Spinal cord (tissue), 10 donors: ENCODE results near the gene EIF4A3. TPM values are rescaled to one million over a fixed set of nuclear protein-coding genes. Genes with fewer than 3 reads are reported as not detected.

Experiments used
- DNase-seq, 6 donors: peaks; one replicate each; pipeline versions ENCODE4 v3.0.0 to v3.0.0-alpha.2; 2013 to 2015; ENCODE audit warnings: low spot score in 6 of 6, low read depth in 4 of 6
- H3K27ac ChIP-seq: one replicate; pipeline ENCODE4 v1.5.1; 2013; ENCODE audit warnings: low read depth, low read length, control low read depth
- H3K27me3 ChIP-seq: one replicate; pipeline ENCODE4 v1.6.1; 2013; ENCODE audit warnings: low read length; ENCODE audit not compliant: control insufficient read depth, insufficient read depth
- H3K36me3 ChIP-seq: one replicate; pipeline ENCODE4 v1.6.1; 2013; ENCODE audit warnings: low read length; ENCODE audit not compliant: control insufficient read depth, insufficient read depth
- H3K4me1 ChIP-seq: one replicate; pipeline ENCODE4 v1.6.1; 2013; ENCODE audit warnings: low read length; ENCODE audit not compliant: control insufficient read depth, insufficient read depth
- H3K4me3 ChIP-seq: one replicate; pipeline ENCODE4 v1.5.1; 2013; ENCODE audit warnings: low read depth, low read length, control low read depth
- H3K9me3 ChIP-seq: one replicate; pipeline ENCODE4 v1.6.1; 2013; ENCODE audit warnings: low read length; ENCODE audit not compliant: control insufficient read depth, insufficient read depth
- WGBS: methylation state at CpG from one replicate; pipeline ENCODE4 v1.1.5; 2013; ENCODE audit warnings: missing lambda C conversion rate; ENCODE audit not compliant: insufficient coverage; 5-methylcytosine and 5-hydroxymethylcytosine counted together
- polyA plus RNA-seq, 2 donors: library from polyadenylated mRNA; unstranded; fragments of 120-200 nt; gene quantifications; one replicate each; pipeline ENCODE4 v1.2.1, GENCODE V29; 2013; ENCODE audit not compliant: insufficient read length in 2 of 2
- small RNA-seq: library from RNA; depleted of rRNA; stranded (forward); fragments of <200 nt; gene quantifications from one replicate; pipeline ENCODE3, GENCODE V24; 2014; ENCODE audit warnings: low replicate concordance
- total RNA-seq, 2 donors: library from RNA; depleted of rRNA in 1 of 2; stranded (reverse); fragments of 120-200 nt in 1 of 2; fragments of >200 nt in 1 of 2; gene quantifications; one replicate each; pipeline versions ENCODE4 v1.2.3 to v1.2.4, GENCODE V29; 2013 to 2014
- donor health status: healthy.

Gene EIF4A3
- total and polyA plus RNA-seq, 4 donors: 63.4 to 107 (median 97.9) TPM

GRCh38 chr17:80089762-80090161 is 57.2 kb downstream of the EIF4A3 start:
- peaks cover 47% of the 10 kb centered on the region for H3K36me3 ChIP-seq
- H3K4me3 ChIP-seq: no peak overlapping the region
- no peaks in the 10 kb centered on the region for H3K27me3 ChIP-seq
- no peaks in the 10 kb centered on the region for H3K4me1 ChIP-seq
- 96% methylated on average over 16 of the region's 16 CpGs for WGBS
- DNase-seq: no peak
- H3K9me3 ChIP-seq: no peaks in the 10 kb centered on the region
- no peak overlapping the region for H3K27ac ChIP-seq

GRCh38 chr17:80087346-80088265 is 59.3 kb downstream of the EIF4A3 start:
- no peaks in the 10 kb centered on the region for H3K27me3 ChIP-seq
- WGBS: 90% methylated on average over 31 of the region's 34 CpGs
- no peak for DNase-seq
- H3K4me3 ChIP-seq: no peak overlapping the region
- H3K27ac ChIP-seq: no peak overlapping the region
- H3K9me3 ChIP-seq: no peaks in the 10 kb centered on the region
- peaks cover 6% of the 10 kb centered on the region for H3K4me1 ChIP-seq
- H3K36me3 ChIP-seq: peaks cover 56% of the 10 kb centered on the region

- WGBS: 94% methylated on average over 11 of the region's 11 CpGs
Observed at GRCh38 chr17:80086616-80087015, 60.3 kb downstream of the EIF4A3 start.

GRCh38 chr17:80086081-80086480 is 60.8 kb downstream of the EIF4A3 start:
- H3K27me3 ChIP-seq: no peaks in the 10 kb centered on the region
- WGBS: 87% methylated on average over 17 of the region's 17 CpGs

More at GRCh38 chr17:80086616-80087015, 60.3 kb downstream of the EIF4A3 start:
- no peak overlapping the region for H3K27ac ChIP-seq
- no peak overlapping the region for H3K4me3 ChIP-seq
- no peaks in the 10 kb centered on the region for H3K27me3 ChIP-seq
- H3K9me3 ChIP-seq: no peaks in the 10 kb centered on the region
- no peak for DNase-seq
- peaks cover 10% of the 10 kb centered on the region for H3K4me1 ChIP-seq
- peaks cover 61% of the 10 kb centered on the region for H3K36me3 ChIP-seq

GRCh38 chr17:80084773-80085172 is 62.2 kb downstream of the EIF4A3 start:
- H3K36me3 ChIP-seq: peaks cover 54% of the 10 kb centered on the region
- H3K27ac ChIP-seq: no peak overlapping the region
- H3K4me1 ChIP-seq: peaks cover 10% of the 10 kb centered on the region
- DNase-seq: no peak
- 90% methylated on average over 15 of the region's 15 CpGs for WGBS
- no peaks in the 10 kb centered on the region for H3K27me3 ChIP-seq
- no peak overlapping the region for H3K4me3 ChIP-seq
- no peaks in the 10 kb centered on the region for H3K9me3 ChIP-seq

More at GRCh38 chr17:80086081-80086480, 60.8 kb downstream of the EIF4A3 start:
- no peaks in the 10 kb centered on the region for H3K9me3 ChIP-seq
- DNase-seq: no peak
- H3K4me1 ChIP-seq: peaks cover 10% of the 10 kb centered on the region
- no peak overlapping the region for H3K4me3 ChIP-seq
- no peak overlapping the region for H3K27ac ChIP-seq
- H3K36me3 ChIP-seq: peaks cover 63% of the 10 kb centered on the region

Small RNA genes within 50 kb of the gene (small RNA-seq; reads per million reads assigned to genes)
- not detected for gene AC087741.2
- not detected for gene MIR1268B

Other genes starting within 250 kb of the EIF4A3 start
- 10 to 100 TPM; 16.7 to 25.9 TPM for gene TBC1D16, start 111.3 kb downstream of the EIF4A3 start, total RNA-seq
- gene TBC1D16, start 111.3 kb downstream of the EIF4A3 start, polyA plus RNA-seq: 10 to 100 TPM; 36.4 to 38.8 TPM
- gene CCDC40, start 110.5 kb downstream of the EIF4A3 start, total RNA-seq: 10 to 100 TPM in 1 of 2 donors, 1 to 10 TPM in 1; 6.9 to 19.7 TPM
- gene CCDC40, start 110.5 kb downstream of the EIF4A3 start, polyA plus RNA-seq: 10 to 100 TPM; 24.7 to 34.6 TPM
- 10 to 100 TPM; 13.3 to 21.9 TPM for gene GAA, start 45.5 kb downstream of the EIF4A3 start, total RNA-seq
- gene GAA, start 45.5 kb downstream of the EIF4A3 start, polyA plus RNA-seq: 10 to 100 TPM; 51.1 to 58.1 TPM
- under 1 TPM; 0.28 to 0.50 TPM for gene CARD14, start 22.9 kb upstream of the EIF4A3 start, total RNA-seq
- gene CARD14, start 22.9 kb upstream of the EIF4A3 start, polyA plus RNA-seq: 1 to 10 TPM; 1.3 to 3.1 TPM
- 10 to 100 TPM in 1 of 2 donors, 1 to 10 TPM in 1; 6.5 to 22.9 TPM for gene SGSH, start 73.2 kb upstream of the EIF4A3 start, total RNA-seq
- gene SGSH, start 73.2 kb upstream of the EIF4A3 start, polyA plus RNA-seq: 10 to 100 TPM; 23.0 to 37.3 TPM
- gene SLC26A11, start 73.3 kb upstream of the EIF4A3 start, total RNA-seq: 10 to 100 TPM; 19.2 to 25.1 TPM
- gene SLC26A11, start 73.3 kb upstream of the EIF4A3 start, polyA plus RNA-seq: 10 to 100 TPM; 43.1 to 61.7 TPM
- gene RNF213, start 113.7 kb upstream of the EIF4A3 start, total RNA-seq: 10 to 100 TPM; 45.1 to 69.4 TPM
- 10 to 100 TPM; 49.3 to 78.3 TPM for gene RNF213, start 113.7 kb upstream of the EIF4A3 start, polyA plus RNA-seq